Neural progenitor cell (in vitro differentiated cells): ENCODE results near the gene RGMA.

Experiments
- EZH2 ChIP-seq: fragments of 200-600 bp; sonication (generic); IDR thresholded peaks from 2 replicates; pipeline ENCODE4 v1.6.1; 2017; ENCODE audit warnings: antibody characterized with exemption, mild to moderate bottlenecking, moderate library complexity
- EZH2phosphoT487 ChIP-seq: fragments of 200-600 bp; sonication (generic); IDR thresholded peaks from 2 replicates; pipeline ENCODE4 v1.6.1; 2017; ENCODE audit warnings: antibody characterized with exemption
- TF ChIP-seq, protein P1 (sequence below): fragments of 200-600 bp; sonication (generic); IDR thresholded peaks from 2 replicates; pipeline ENCODE4 v1.5.1; 2017; ENCODE audit warnings: antibody characterized with exemption, mild to moderate bottlenecking

DNA sequence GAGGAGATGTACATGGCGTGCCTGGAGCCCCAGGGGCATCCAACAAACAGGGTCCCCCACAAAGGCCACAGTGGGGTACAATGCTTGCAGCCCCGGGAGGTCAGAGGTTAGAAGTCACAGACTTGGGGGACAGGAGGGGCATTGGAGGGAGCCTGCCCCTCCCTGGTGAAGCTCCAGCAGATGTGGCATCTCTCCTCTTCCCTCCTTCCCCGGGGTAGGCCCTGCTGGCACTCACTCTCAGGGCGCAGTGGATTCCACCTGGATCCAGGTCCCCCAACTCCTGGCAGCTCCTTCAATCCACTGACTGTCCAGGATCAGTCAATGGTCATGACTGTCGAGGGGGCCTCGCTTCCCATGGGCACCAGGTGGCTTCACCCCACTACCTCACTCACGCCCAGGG lies 32.2 kb downstream of the RGMA start:
- TF ChIP-seq EZH2 (no peak), EZH2phosphoT487 (no peak)
- TF ChIP-seq, protein P1, sequence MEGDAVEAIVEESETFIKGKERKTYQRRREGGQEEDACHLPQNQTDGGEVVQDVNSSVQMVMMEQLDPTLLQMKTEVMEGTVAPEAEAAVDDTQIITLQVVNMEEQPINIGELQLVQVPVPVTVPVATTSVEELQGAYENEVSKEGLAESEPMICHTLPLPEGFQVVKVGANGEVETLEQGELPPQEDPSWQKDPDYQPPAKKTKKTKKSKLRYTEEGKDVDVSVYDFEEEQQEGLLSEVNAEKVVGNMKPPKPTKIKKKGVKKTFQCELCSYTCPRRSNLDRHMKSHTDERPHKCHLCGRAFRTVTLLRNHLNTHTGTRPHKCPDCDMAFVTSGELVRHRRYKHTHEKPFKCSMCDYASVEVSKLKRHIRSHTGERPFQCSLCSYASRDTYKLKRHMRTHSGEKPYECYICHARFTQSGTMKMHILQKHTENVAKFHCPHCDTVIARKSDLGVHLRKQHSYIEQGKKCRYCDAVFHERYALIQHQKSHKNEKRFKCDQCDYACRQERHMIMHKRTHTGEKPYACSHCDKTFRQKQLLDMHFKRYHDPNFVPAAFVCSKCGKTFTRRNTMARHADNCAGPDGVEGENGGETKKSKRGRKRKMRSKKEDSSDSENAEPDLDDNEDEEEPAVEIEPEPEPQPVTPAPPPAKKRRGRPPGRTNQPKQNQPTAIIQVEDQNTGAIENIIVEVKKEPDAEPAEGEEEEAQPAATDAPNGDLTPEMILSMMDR = no peak
